ENCODE results near the gene TXK.
A peak's percentile ranks its signal among the peaks of the same experiment; 100 is the strongest.

Gene TXK

DNA sequence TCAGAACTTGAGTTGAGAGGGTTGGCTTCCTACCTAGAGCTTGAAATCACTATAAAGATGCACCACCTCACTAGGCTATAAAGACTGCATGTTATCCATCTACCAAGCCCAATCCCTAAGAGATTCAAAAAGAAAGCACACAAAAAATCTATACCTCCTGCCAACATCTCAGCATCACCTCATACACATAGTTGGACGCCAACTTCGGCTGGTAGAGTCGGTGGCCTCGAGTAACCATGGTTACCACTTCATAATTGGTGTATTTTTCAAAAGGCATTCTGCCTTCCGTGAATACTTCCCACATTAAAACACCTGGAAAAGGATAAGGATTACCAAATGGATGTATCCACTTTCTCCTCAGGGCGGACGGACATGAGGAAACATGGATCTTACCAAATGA is 4.5 kb upstream of the TXK start:
- DNase-seq (ENCODE audit: low read depth in 2 of 2, low spot score in 1 of 2) = no peak

DNA sequence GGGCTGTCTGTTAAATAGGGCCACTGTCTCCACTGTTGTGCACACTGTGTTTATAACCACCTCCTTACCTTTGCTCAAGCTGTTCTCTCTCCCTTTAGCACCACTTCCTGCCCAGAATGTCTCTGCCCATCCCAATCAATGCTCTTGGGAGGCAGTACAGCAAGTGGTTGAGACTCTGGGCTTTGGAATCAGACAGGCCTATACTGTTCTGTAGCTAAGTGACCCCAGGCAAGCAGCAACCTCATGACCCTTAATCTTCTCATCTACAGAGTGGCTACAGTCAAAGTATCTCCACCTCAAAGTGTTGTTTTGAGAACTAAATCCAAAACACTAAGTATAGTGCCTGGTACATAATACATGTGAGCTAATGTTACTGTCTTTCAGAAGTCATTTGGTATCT is 3.8 kb upstream of the TXK start:
- DNase-seq (ENCODE audit: low read depth in 2 of 2, low spot score in 1 of 2) = no peak

DNA sequence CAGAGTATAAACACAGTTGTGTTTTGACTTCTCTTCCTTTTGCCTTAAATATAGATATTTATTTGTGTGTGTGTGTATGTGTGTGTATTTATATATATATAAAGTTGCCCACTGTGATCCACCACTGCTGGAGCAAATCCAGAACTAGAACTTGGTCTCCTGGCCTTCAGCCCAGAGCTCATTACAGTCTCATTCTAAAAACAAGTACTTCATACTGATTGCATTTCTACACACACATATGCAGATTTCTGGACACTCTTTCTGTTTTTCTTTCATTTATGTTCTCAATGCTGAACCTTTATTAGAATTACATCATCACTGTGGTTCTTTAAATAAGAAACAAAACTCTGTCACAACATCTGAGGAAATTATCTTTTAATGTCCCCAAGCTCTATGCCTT is 381 bp downstream of the TXK start:
- no peak for DNase-seq (ENCODE audit: low read depth in 2 of 2, low spot score in 1 of 2)

DNA sequence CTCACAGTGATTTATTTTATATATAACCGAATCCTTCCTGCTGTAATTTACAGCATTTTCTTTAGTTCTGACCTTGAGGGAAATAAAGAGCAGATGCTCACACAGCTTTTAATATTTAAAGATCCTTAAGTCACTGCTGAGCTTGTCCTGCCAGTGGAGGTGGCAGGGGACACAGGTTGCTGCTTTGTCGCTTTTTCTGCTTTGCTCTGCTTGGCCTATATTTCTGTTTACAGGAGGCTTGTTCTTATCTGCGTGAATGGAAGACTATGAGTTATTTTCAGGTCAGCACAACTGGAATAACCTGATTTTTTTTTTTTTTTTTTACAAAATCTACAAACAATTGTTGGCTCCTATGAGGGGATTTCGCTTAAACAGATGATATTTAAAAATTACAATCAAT is 2.3 kb downstream of the TXK start:
- no peak for DNase-seq (ENCODE audit: low read depth in 2 of 2, low spot score in 1 of 2)

GRCh38 chr4:48130100-48130499 is 4.0 kb downstream of the TXK start:
- DNase-seq (ENCODE audit: low read depth in 2 of 2, low spot score in 1 of 2) = no peak

GRCh38 chr4:48129307-48130014 is 4.6 kb downstream of the TXK start:
- DNase-seq (ENCODE audit: low read depth in 2 of 2, low spot score in 1 of 2) = no peak

DNA sequence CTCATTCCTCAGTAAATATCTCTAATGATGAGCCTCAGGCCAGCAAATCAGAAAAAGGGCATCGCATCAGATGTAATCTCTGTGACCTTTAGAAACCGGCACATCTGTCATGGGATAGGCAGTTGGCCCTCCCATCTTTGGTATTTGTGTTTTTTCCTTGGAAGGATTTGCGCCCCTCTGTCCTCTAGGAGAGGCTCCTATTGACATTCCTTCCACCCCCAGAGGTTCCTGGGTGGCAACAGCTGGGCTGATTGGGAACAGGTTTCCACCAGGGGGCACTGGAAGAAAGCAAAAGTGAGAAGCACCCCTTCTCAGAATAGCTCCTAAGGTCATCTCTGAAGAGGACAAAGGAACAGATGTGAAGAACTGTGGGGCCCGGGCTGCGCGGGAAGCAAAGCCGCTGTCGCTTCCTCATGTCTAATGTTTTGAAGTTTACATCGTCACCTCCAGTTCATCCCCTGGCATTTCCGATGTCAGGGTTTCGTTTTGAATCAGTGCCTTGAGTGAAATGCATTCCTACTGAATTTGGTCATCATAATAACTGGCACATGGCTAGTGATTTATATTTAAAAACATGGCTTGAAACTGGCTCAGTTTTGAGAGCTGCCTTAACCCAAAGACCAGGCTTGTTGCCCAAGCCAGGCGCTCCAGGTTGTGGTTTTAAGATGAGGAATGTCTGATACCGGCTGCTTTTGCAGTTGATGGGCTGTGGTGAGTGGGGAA is 6.2 kb downstream of the TXK start:
- DNase-seq (ENCODE audit: low read depth in 2 of 2, low spot score in 1 of 2) = peak; percentile 32 to 33

DNA sequence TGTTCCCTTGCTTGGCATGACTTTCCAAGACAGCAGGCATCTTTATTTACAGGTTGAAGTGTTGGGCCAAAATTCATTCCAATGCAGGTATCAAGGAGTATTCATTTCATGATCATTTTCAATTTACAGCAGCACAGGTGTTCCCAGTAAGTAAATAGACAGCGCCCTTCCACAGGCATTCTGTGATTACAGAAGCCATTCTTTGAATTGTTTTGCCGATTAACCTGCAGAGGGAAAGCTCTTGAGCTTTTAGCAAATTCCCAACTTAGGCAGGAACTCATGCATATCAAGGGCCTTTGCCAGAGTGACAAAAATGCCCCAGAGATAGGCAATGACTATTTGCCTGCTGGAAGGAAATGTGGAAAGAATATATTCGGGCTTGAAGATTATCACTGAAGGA is 6.8 kb downstream of the TXK start:
- DNase-seq (ENCODE audit: low read depth in 2 of 2, low spot score in 1 of 2) = no peak

DNA sequence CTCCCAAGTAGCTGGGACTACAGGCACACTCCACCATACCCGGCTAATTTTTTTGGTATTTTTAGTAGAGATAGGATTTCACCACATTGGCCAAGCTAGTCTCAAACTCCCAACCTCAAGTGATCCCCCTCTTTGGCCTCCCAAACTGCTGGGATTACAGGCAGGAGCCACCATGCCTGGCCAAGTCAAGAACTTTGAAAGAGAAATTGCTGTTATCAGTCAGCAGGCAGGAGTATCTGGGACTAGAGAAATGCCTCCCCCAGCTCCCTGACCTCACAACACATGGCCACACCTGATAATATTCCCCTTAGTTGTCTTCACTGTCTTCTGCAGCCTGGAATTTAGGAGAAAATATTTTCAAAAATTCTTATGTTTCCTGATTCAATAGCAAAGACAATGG is 7.4 kb downstream of the TXK start:
- DNase-seq (ENCODE audit: low read depth in 2 of 2, low spot score in 1 of 2) = no peak

GRCh38 chr4:48124870-48125269 is 9.2 kb downstream of the TXK start:
- DNase-seq (ENCODE audit: low read depth in 2 of 2, low spot score in 1 of 2) = no peak

DNA sequence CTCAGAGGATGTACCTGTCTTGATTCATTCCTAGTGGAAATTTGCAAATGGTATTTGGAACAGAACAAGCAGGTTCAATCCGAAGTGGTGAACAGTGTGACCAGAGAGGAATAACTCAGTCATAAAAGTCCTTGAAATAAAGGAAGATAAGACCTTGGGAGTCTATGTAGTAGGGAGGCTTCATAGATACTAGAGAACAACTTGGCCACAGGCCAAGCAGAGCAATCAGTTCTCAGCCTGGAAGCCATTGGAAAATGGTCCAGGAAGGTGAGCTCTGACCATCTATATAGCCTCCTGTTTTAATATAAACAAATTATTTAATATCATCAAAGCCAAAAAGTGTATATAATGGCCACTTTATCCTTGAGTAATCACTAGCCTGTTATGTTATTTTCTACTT is 11.3 kb downstream of the TXK start:
- DNase-seq (ENCODE audit: low read depth in 2 of 2, low spot score in 1 of 2) = no peak

DNA sequence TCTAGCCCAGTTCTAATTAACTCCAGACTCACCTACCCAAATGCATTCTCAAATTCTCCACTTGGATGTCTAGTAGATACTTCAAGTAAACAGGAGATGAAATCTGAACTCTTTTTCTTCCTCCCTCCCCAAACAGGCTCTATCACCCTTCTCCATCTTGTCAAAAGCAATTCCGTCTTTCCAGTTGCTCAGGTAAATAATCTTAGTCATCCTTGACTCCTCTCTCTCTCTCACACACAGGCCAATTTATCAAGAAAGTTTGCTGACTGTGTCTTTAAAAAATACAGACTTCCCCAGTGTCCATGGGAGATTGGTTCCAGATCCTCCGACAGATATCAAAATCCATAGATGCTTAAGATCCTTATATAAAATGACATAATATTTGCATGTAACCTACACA is 12.9 kb downstream of the TXK start:
- DNase-seq (ENCODE audit: low read depth in 2 of 2, low spot score in 1 of 2) = no peak

DNA sequence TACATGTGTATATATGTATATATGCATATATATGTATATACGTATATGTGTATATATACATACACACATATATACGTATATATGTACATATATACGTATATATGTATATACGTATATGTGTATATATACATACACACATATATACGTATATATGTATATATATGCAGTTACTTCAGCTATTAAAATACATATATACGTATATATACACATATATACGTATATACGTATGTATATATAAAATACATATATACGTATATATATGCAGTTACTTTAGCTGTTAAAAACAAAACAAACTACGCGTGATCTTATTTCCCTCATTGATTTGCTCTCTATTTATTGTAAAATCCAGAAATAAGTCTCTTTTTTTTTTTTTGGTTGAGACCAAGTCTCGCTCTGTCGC is 13.9 kb downstream of the TXK start:
- DNase-seq (ENCODE audit: low read depth in 2 of 2, low spot score in 1 of 2) = no peak

DNA sequence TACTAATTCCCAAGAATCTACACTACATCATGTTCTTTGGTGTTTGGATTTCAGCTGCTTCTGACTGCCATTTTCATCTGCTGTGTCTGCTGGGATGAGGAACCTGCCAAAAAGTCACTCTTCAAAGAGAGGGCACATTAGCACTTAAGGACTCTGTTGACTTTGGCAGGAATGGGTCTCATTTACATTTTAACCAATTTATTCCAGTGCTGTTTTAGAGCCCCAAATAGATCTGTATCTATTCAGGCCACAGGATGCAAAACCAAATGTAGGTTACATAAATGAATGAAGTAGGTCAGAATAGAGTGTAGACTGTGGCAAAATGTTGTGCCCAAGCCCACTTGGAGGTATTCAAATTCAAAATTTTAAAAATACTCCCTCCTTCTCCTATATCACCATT is 14.4 kb downstream of the TXK start:
- no peak for DNase-seq (ENCODE audit: low read depth in 2 of 2, low spot score in 1 of 2)

DNA sequence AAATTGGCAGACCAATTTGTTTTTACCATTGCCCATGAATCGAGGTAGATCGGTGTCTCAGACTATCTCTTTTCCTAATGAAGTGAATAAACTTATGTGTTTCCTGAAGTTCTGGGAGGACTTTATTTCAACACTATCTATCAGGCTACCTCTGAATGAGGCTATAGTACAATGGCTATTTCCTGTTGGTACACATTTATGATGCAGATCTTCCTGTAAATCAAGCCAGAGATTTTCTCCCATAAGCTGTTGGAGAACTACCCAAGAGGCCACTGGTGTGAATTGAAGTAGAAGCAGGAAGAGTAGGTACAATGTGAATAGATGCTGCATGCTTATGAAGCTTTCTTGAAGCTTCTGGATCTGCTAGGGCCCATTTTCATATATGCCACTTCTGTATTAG is 16.0 kb downstream of the TXK start:
- DNase-seq (ENCODE audit: low read depth in 2 of 2, low spot score in 1 of 2) = no peak

- no peak for DNase-seq (ENCODE audit: low read depth in 2 of 2, low spot score in 1 of 2)
Observed at GRCh38 chr4:48116582-48116981, 17.5 kb downstream of the TXK start.

- no peak for DNase-seq (ENCODE audit: low read depth in 2 of 2, low spot score in 1 of 2)
Observed at GRCh38 chr4:48114412-48114811, 19.6 kb downstream of the TXK start.

- no peak for DNase-seq (ENCODE audit: low read depth in 2 of 2, low spot score in 1 of 2)
Observed at GRCh38 chr4:48112017-48112667, 21.9 kb downstream of the TXK start.

GRCh38 chr4:48110452-48110978 is 23.5 kb downstream of the TXK start:
- DNase-seq (ENCODE audit: low read depth in 2 of 2, low spot score in 1 of 2) = no peak

DNA sequence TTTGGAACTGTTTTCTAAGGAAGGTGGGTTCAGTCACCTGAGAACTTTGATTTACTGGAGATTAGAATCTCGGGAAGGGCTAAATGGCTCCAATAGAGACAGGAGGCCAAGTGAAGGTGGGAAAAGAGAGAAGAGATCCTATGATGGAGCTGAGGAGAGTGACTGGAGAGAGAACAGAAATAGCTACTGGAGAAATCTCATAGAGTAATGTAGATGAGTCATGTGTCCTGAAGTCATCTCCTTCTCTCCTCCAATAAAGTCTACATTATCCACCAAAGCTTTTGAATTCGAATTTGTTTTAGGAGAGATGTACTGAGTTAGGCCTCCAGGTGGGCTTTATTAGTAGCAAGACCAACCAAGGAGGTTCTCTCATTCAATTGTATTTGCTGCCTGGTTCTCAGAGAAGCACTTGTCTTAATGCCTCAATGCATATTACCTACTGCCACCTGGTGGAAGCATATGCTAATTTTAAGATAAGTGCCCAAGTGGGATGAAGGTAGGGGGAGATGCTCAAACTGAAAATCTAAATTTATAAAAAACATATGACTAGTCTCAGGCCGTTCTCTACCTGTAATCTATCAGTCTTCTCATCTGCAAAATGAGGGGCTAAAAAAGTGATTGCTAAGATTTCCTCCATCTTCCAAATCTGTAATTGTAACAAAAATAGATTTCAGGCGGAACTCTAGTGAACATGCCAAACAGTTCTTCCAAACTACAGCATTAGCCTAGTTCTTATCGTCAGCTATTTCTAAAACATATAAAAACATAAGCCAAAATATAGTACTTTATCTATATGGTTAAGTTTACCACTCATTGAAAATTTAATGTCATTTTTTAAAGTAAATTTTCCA is 24.4 kb downstream of the TXK start:
- DNase-seq (ENCODE audit: low read depth in 2 of 2, low spot score in 1 of 2) = no peak

- no peak for DNase-seq (ENCODE audit: low read depth in 2 of 2, low spot score in 1 of 2)
Observed at GRCh38 chr4:48108309-48109073, 25.6 kb downstream of the TXK start.
